ENCODE results near the gene HDAC4. TPM values are rescaled to one million over a fixed set of nuclear protein-coding genes. Genes with fewer than 3 reads are reported as not detected.

Gene HDAC4
- total and polyA plus RNA-seq, 9 of the 15 experiments (the other 6 are each of a cell fraction or from before 2014, with no cell fraction given), result 0.11 to 20.2 (median 4.0) TPM

GRCh38 chr2:239444626-239445577 is 44.1 kb upstream of the HDAC4 start:
- no peaks in the 10 kb centered on the region for H3K9me3 ChIP-seq (replicated peaks; ENCODE audit: control insufficient read depth, insufficient read depth, low read depth, low read length)
- BruUV-seq (replicated peaks), result no TSS peak
- FAIRE-seq (no peak), ATAC-seq (no peak), DNase-seq (ENCODE audit: extremely low read depth in 1 of 4, low spot score in 3 of 4) (no peak)
- intact Hi-C loops (cut with micrococcal nuclease) (no loop called here), in situ Hi-C loops (cut with MboI) (no loop called here)
- no peaks in the 10 kb centered on the region for H4K20me1 ChIP-seq (replicated peaks; ENCODE audit: control insufficient read depth, insufficient read depth, low read length)
- no peaks in the 10 kb centered on the region for H3K79me2 ChIP-seq (ENCODE audit: control insufficient read depth, insufficient read depth, low read length)
- ChIA-PET CTCF (ENCODE audit: low intra/inter-chr PET ratio) (no interaction called here), POLR2A (interaction anchor here (0.5 kb wide), 1 partner anchor 163 kb away, joined by 3 read pairs; no protein-coding TSS in a partner anchor)
- H3K9ac ChIP-seq (ENCODE audit: insufficient read depth in 1 of 2, low read depth in 2 of 2, low read length in 2 of 2), result no peak overlapping the region
- H3K9me1 ChIP-seq (ENCODE audit: control insufficient read depth, insufficient read depth, low read length), result no peaks in the 10 kb centered on the region
- under 1% methylated on average over 19 of the region's 20 CpGs for WGBS (ENCODE audit: insufficient coverage, low coverage, missing lambda C conversion rate)
- no peaks in the 10 kb centered on the region for H3K4me1 ChIP-seq (replicated peaks in 1 of 2; ENCODE audit: control insufficient read depth in 2 of 2, insufficient read depth in 2 of 2, low read length in 2 of 2)
- H2AFZ ChIP-seq (ENCODE audit: low read depth, low read length), result no peak overlapping the region
- H3K36me3 ChIP-seq (ENCODE audit: control insufficient read depth, insufficient read depth, low read length), result no peaks in the 10 kb centered on the region
- TF ChIP-seq, protein P1, sequence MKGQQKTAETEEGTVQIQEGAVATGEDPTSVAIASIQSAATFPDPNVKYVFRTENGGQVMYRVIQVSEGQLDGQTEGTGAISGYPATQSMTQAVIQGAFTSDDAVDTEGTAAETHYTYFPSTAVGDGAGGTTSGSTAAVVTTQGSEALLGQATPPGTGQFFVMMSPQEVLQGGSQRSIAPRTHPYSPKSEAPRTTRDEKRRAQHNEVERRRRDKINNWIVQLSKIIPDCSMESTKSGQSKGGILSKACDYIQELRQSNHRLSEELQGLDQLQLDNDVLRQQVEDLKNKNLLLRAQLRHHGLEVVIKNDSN (CRISPR knock-in tag; IDR thresholded peaks at IDR 0.05), result no peak
- TF ChIP-seq ZC3H4 (CRISPR knock-in tag; IDR thresholded peaks at IDR 0.05; ENCODE audit: borderline replicate concordance), result no peak
- TF ChIP-seq MED1 (CRISPR knock-in tag; IDR thresholded peaks at IDR 0.05; ENCODE audit: borderline replicate concordance), result no peak
- peaks cover 8 to 49% of the 10 kb centered on the region in 2 experiments for H3K27me3 ChIP-seq (ENCODE audit: control insufficient read depth in 2 of 2, insufficient read depth in 2 of 2, low read length in 2 of 2)
- H3K27ac ChIP-seq (ENCODE audit: extremely low read depth, low read depth, low read length), result no peak overlapping the region
- no peak overlapping the region for H3K4me2 ChIP-seq (ENCODE audit: insufficient read depth, low read length)
- H3K4me3 ChIP-seq, result no peak overlapping the region
